T-helper 1 cell treated with Interleukin-12 subunit alpha and Interleukin-12 subunit beta and Interleukin-4 antibody, amounts not matched to agents 30 ng/mL and 1 ng/mL, for 36 hours (primary cell): ENCODE results near the gene REV3L. TPM values are rescaled to one million over a fixed set of nuclear protein-coding genes. Genes with fewer than 3 reads are reported as not detected.

Experiments used
- intact Hi-C: fragments of 100-400 bp; cut with micrococcal nuclease; formaldehyde crosslinking; loops from one replicate; pipeline ENCODE4 v1.15.1; 2024
- total RNA-seq: library from RNA; stranded (reverse); gene quantifications from 2 replicates; pipeline ENCODE4 v1.2.3, GENCODE V29; 2022

The REV3L gene
- total RNA-seq, 1 donor from 2014 or later, result 16.7 TPM

DNA sequence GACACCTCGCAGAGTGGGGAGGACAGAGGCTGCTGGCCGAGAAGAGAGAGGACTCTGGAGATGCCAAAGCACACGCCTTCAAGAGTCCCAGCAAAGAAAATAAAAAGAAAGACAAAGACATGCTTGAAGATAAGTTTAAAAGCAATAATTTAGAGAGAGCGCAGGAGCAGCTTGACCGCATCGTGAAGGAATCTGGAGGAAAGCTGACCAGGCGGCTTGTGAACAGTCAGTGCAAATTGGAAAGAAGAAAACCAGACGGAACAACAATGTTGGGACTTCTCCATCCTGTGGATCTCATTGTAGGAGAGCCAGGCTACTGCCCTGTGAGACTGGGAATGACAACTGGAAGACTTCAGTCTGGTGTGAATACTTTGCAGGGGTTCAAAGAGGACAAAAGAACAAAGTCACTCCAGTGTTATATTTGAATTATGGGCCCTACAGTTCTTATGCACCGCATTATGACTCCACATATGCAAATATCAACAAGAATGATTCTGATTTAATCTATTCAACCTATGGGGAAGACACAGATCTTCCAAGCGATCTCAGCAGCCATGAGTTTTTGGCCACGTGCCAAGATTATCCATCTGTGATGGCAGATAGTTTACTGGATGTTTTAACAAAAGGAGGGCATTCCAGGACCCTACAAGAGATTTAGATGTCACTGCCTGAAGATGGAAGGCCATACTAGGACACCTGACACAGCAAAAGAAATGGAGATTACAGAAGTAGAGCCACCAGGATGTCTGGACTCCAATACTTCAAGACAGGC lies 52.2 kb downstream of the REV3L start:
- intact Hi-C loops, result no loop called here

DNA sequence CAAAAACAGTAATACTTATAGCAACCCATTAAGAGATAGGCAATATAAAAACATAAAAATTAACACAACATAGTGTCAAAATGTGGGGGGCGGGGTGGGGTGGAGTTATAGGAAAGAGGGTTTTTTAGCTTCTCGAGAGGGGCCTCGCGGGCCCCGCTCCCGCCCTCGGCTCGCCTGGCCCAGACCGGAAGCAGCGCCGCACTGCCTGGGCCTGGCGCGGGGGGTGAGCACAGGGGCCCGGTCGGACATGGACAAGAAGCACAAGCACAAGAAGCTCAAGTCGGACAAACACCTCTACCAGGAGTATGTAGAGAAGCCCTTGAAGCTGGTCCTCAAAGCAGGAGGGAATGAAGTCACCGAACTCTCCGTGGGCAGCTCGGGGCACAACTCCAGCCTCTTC lies 53.4 kb downstream of the REV3L start:
- intact Hi-C loops, result no loop called here

DNA sequence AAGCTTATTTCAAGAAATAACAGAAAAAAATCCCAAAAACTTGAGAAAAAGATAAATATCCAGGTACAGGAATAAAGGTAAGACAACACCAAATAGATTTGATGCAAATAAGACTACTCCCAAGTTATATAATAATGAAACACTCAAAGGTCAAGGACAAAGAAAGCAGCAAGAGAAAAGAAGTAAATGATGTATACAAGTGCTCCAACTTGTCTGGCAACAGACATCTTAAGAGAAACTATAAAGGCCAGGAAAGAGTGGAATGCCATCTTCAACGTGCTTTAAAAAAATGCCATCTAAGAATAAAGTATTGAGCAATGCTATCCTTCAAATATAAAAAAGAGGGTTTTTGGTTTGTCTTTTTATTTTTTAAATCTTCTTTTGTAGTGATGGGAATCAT lies 54.2 kb downstream of the REV3L start:
- intact Hi-C loops, result no loop called here

DNA sequence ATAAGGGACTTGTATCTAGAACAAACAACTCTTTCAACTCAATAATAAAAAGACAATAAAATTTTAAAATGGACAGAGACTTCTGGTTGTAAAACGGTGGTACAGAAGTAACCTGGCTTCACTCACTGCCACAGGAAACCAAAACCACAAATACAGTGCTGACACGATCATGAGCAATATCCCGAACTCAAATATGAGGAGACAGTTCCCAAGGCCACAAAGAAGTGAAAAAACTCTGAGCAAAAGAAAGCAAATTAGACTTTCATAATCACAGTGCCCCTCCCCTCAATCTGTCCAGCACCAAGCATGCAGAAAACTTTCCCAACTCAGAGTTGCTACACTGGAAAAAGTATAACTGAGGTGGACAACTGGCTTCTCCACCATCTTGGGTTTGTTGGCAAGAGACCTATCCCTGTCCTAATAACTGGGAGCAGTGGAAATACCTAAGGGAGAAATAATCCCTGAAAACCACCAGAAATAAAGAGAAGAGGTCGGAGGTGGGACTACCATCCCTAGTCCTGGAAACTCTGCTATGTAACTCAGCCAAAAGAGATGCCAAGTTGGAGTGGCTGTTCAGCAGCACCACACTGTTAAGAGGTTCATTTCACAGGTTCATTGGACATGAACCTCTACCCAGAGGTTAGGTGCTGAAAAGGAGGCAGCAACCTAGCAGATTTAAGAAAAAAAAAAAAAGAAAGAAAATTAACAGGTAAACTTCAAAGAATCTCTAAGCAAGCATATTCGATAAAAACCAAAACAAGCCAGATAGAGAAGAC lies 55.5 kb downstream of the REV3L start:
- intact Hi-C loops, result loop anchor here (2.0 kb wide), 1 partner anchor 33 kb away; no protein-coding TSS in a partner anchor

DNA sequence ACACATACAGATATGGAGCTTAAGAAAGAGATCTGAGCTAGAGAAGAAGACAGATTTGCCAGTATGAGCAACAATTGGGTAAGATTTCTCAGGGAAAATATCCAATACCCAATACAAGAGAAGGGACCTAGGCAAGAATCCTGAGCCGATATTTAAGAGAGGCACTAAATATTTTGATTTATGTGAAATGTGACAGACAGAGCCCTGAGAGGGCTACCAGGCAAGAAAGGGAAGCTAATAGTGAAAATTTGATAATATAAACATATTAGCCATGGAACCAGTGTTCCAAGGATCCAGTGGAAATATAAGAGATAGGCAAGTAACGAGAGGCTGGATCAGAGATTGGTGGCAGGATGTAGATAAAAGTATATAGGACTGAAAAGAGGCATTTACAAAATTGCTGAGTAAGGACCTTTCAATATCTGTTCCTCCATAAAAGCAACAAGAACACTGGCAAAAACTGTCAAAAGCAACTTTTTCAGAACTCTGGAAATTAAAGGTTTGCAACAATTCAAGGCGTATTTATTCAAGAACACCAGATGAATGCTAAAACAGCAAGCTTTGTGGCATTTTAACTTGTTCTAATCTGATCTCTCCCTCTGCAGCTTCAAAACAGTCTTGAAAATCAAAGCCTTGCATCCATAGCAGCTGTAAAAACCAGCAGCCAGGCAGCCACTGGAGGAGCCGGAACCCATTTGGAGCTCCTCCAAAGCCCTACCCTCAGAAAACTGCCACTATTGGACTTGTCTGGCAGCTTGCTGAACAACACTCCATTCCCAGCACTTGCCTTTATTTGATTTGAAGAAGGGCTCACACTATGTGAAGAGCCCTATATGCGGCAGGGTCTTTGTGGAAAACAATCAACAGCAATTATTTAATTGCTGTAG lies 58.8 kb downstream of the REV3L start:
- intact Hi-C loops, result no loop called here

DNA sequence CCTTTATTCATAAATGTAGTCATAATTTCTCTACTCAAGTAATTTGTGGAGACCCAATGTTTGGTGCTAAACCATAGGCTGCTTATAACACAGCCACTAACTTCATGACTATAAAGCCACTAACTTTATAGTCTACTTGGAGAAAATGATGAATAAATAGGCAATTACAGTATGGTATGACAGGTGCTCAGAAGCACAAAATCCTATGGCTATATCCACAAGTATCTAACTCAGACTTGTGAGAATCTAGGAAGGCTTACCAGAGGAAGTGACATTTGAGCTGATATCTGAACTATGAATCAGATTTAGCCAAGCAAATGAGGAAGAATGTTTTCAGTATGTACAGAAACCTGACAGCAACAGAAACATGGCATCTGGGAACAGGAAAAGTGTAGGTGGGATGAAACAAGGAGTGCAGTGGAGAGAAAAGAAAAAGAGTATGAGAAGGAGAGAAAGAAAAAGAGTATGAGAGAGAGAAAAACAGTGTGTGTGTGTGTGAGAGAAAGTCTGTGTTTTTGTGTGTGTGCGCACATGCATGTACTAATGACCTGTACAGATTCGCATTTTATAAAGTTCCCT lies 59.9 kb downstream of the REV3L start:
- intact Hi-C loops, result no loop called here

DNA sequence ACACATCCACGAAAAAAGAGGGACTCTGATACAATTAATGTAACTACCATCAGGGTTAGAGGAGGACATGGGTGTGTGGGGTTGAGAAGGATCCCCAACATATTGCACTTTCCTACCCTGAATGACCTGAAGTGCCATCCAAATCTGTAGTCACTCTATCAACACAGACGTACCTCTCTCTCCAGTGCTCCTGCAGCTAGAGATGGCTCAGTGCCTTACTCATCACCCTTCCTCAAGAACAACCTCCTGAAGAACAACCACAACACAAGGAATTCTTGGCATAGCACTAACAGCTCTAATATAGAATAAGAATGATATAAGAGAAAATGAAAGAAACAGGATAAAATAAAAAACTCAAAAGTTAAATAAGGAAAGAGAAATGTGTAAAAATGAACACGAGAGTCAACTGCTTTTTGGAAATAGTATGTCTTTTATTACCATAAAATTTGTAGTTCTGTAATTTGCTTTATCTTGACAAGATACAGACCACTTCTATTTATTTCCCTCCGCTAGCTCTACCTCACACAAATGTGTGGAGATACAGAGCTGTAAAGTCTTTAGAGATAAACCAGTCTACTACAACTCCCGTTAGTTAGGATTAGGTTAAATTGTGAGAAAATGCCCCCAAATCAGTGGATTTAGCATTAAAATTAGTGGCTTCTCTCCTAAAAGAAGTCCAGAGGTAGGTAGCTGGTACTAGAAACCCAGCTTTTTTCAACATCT lies 63.9 kb downstream of the REV3L start:
- intact Hi-C loops, result no loop called here

DNA sequence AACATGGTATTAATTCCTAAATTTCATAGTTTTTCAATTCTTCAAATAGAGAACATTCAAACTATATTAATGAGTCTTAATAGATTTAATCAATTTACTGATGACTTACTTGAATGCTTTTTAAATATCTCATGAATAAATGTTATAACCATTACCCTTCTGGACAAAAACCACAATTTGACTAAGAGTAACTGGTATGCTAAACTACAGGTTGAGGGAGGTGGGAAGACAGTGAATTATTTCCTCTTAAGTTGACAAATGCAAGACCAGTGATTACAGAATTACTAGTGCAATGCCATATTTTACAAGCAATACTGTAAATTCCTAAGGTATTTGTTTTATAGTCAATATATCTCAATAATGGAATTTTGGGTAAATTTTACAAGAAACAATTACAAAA lies 65.1 kb downstream of the REV3L start:
- intact Hi-C loops, result no loop called here

DNA sequence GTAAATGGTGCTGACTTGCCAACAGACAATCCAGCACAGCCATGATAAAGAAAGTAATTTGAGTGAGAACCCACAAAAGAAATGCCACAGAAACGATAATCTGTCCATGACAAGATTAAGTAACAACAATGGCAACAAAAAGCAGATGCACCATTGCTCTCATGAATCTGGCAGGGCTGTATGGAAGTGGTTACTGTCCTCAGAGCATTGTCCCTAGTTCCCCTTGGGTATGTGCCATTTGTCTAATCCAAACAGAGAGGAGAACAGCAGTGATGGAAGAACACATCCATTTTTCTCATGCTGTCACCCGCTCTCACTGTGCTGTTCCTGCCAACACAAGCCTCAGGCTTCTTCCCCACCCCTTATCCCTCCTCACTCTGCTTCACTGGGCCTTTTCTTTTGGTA lies 65.8 kb downstream of the REV3L start:
- intact Hi-C loops, result no loop called here

DNA sequence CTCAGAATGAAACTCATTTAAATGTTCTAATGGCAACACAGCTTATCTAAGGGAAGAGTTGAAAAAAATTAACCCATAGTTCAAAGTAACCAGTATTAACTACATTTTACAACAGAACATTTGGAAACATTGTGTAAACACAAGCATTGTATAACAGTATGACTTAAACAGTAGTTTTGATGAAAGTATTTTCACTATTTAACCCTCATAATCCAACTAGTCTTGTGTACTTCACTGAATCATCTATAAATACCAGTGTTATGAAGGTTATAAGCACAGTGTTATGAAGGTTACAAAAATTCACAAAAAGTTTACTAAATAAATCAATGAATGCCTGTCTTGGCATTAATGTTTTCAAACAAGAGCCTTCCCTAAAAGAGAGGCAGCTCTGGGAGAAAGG lies 66.5 kb downstream of the REV3L start:
- intact Hi-C loops, result no loop called here

DNA sequence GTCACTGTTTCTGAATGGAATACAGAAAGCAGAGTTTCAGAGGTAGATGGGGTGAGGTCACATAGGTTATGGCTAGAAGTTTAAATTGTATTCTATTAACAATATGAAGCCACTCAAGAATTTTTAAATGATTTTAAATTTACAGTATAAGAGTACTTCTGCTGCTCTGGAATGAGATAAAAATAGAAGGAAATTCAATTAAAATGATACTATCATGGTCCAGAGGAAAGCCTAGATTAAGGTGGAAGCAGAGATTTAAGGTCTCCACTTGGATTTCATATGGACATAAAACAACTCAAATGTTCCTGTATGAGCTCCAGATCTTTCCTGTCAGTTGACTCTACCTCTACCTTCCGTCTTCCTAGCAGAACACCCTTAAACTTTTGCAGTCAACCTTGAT lies 68.6 kb downstream of the REV3L start:
- intact Hi-C loops, result no loop called here

DNA sequence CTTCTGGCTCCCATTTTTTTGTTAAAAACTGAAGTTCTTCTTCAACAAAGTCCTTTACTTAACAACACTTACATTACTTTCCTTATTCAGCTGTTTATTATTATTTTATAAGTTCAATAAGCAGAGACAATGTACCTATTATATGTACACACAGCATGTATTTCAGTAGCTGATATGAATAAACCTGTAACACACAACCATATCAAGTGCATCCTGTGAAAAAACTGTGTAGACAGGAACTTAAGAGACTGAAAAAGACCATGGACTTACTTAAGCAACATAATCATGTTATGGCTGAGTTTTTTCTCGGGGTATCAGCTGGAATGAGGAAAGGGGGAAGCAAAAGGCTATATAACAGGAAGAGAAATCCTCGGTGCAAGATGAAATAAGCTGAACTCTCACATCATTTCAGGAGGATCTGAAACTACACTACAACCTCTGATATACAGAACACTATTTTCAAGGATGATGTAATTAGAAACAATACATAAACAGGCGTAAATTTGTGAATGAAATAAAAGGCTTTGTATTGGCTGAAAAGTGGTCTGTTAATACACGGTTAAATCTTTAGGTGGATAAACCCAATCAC lies 70.9 kb downstream of the REV3L start:
- intact Hi-C loops, result no loop called here

DNA sequence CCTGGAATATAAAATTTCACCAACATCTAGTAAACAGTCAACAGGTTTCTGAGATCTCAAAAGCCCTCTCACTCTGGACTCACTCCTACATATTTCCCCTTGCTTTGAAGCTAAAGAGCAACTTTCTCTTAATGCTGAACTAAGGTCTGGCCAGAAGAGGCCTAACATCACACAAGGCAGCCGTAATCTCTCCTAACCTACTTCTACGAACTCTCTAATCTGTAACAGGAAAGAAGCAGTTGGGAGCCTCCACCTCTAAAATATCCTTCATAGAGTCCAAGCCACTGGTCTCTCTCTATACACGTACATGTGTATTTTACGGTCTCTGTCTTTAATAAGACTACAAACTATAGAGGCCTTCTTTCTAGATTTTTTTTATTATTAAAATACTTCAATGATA lies 72.0 kb downstream of the REV3L start:
- intact Hi-C loops, result no loop called here

DNA sequence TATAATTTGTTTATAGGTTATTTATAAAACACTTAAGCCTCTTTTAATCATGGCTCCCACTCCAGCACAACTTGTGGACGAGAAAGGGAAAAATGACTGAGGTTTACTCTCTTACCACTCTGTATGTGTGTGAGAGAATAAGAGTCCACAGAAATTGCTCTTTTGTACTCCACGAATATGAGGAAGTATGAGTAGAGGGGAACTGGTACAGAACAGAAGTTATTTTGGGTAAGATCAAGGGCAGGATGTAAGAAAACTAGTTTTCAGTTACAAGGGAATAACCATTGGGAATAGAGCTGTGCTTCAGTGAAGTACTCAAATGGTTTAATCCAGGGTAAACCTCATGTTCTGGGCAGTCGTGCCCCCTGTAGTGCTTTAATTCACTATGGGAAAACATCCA lies 72.6 kb downstream of the REV3L start:
- intact Hi-C loops, result no loop called here

DNA sequence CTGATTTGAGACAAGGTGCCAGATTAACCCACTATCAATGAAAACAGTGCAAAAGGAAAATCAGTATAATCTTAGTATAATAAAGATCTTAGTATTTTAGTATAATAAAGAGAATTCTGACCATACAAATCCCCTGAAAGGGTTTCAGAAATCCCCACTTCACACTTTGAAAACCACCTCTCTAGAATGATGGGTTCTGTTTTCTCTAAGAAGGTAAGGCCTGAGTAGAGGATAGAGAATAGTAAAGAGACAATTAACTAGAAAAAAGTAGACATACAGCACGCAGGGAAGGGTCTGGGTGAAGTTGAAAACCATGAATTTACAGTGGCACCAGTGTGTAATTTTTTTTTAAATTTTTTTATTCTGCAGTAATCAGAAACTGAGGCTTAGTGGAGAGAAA lies 73.6 kb downstream of the REV3L start:
- intact Hi-C loops, result loop anchor here (5.0 kb wide), 1 partner anchor 73 kb away; the partner anchor contains the start of gene REV3L

DNA sequence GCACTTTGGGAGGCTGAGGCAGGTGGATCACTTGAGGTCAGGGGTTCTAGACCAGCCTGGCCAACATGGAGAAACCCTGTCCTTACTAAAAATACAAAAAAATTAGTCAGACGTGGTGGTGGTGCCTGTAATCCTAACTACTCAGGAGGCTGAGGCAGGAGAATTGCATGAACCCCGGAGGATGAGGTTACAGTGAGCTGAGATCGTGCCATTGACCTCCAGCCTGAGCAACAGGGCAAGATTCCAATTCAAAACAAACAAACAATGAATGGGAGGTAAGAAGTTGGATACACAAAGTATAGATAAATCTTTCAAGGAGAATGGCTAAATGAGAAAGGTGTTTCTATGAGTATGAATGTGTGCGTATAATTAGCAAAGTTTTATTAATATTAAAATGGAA lies 75.3 kb downstream of the REV3L start:
- intact Hi-C loops, result loop anchor here (2.0 to 5.0 kb wide), 2 partner anchors 69 to 75 kb away; partner anchors contain the start of gene REV3L

DNA sequence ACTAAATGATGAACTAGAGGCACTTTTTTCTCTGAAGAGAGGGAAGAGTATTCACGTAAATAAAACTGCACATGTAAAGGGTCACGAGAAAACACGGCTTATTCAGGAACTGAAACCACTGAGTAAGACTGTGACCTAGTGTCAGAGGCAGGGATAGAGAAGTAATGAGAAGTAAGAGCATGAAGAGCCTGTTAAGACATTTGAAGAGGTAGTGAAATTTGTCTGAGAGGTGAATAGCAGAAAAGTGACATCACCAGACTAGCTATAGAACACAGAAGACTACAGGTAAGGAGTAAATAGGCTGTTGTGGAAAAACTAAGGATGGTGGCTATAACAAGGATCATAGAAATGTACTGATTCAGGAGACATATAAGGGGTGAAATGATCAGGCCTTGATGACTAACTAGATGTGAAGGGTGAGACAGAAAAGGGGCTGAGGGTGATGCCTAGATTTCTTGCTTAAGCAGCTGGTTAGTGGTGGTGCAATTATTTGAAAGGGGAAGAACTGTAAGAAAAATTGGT lies 76.8 kb downstream of the REV3L start:
- intact Hi-C loops, result loop anchor here (2.0 to 5.0 kb wide), 2 partner anchors 67 to 76 kb away; partner anchors contain the start of gene REV3L

DNA sequence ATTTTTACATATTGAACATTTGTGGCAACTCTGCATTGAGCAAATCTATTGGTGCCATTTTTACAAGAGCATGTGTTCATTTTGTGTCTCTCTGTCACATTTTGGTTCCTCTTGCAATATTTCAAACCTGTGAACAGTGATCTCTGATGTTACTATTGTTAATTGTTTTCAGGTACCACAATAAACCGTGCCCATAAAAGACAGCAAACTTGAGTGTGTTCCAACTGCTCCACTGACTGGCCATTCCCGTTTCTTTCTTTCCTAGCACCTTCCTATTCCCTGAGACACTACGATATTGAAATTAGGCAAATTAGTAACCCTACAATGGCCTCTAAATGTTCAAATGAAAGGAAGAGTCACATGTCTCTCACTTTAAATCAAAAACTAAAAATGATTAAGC lies 79.6 kb downstream of the REV3L start:
- intact Hi-C loops, result no loop called here

DNA sequence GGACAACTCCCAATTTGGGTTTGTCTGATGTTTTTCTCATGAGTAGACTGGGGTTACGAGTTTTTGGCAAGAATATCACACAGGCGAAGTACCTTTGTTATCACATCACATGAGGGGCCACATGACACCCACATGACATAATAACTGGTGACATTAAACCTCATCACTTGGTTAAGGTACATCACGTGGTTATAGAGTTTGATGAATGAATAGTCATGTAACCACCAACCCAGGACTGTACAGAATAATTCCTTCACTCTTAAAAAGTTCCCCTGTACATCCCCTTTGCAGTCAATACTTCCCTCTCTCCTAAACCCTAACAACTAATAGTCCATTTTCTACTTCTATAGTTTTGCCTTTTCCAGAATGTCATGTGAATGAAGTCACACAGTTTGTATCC lies 83.4 kb downstream of the REV3L start:
- intact Hi-C loops, result no loop called here

DNA sequence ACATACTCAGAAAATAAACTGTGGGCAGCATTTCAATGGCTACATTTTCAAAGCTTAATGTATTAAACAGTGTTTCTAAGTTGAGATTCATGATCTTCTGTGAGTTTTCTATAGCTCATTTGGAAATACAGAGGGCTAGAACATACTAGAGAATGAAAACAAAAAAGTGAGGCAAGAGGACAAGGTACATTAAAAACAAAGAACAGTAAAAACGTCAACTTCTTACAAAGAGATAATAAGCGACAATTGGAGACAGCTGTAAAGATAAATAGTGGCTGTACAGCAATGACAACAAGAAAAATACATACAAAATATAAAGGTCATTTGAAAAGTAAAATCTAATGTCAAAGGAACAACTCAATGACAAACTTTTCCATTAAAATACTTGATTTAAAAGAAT lies 94.3 kb downstream of the REV3L start:
- intact Hi-C loops, result no loop called here
